HL-60/S4 treated with retinoic acid at 250 ng/mL for 4 days and 3 days (cell line): ENCODE measurements around the gene BBX.

ENCODE experiments used
- in situ Hi-C: fragments of 300-500 bp; cut with MboI; formaldehyde crosslinking; loops from 2 replicates; pipeline ENCODE4 v1.7.0; 2022; ENCODE audit warnings: low sequenced_read_pairs

The BBX gene

DNA sequence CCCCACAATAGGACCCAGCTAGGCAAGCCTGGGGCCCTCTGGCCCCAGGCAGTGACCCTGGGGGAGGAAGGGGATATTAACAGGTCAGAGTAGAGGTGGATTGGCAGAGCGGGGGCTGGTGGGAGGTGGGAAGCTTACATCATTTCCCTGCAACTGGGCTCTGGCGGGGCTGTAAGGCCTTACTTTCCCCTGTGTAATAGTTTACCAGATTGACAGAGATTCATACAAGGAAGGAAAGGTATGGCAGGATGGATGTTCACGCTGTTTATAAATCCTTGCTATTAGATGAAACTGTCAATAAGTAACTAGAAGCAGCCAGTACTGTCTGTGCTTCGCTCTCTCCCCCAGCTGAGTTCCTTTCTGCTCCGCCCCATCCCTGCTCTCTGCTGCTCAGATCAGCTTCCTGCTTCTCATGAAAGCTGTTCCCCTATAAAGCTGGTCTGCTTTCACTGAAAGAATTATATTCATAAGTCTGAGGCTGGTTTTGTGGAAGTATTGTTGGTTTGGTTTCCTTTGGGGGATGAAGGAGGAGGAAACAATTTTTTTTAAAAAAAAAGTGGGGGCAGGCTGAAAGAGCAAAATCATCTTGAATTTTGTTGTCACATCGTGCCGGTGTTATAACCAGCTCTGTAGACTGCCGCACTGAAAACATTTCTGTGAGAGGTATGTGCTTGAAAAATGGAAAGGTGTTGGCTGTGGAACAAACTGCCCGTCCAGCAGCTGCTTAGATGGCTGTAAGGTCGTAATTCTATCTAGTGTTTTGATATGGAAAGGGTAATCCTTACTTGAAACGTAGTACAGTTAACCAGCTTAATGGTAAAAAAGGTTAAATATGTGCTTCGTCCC, 76.4 kb downstream of the BBX start:
- in situ Hi-C loops, result no loop called here

DNA sequence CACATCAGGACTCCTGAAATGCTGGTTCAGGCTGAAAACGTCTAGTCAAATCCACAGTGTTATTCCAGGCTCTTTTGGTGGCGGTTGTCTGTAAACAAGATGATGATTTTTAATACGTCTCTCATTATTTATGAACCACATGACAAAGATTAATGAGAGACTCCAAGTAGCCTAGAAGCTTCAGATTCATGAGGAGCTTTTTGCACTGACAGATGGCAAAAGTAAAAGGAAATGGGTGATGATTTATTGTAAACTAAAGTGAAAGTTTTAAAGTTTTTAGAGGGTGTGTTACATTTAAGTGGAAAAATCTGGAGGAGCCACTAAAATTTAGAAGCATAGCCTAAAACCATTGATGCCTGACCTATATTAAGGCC, 77.0 kb downstream of the BBX start:
- in situ Hi-C loops, result no loop called here

DNA sequence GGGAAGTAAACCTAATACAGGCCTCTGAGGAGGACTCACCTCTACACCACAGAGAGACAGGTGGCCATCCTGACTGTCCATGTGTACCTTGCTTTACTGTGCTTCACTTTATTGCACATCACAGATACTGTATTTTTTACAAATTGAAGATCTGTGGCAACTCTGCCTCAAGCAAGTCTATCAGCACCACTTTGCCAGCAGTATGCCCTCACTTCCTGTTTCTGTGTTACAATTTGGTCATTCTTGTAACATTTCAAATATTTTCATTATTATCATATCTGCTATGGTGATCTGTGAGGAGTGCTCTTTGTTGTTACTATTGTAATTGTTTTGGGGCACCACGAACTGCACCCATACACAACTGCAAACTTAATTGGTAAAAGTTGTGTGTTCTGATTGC, 78.0 kb downstream of the BBX start:
- in situ Hi-C loops, result no loop called here

DNA sequence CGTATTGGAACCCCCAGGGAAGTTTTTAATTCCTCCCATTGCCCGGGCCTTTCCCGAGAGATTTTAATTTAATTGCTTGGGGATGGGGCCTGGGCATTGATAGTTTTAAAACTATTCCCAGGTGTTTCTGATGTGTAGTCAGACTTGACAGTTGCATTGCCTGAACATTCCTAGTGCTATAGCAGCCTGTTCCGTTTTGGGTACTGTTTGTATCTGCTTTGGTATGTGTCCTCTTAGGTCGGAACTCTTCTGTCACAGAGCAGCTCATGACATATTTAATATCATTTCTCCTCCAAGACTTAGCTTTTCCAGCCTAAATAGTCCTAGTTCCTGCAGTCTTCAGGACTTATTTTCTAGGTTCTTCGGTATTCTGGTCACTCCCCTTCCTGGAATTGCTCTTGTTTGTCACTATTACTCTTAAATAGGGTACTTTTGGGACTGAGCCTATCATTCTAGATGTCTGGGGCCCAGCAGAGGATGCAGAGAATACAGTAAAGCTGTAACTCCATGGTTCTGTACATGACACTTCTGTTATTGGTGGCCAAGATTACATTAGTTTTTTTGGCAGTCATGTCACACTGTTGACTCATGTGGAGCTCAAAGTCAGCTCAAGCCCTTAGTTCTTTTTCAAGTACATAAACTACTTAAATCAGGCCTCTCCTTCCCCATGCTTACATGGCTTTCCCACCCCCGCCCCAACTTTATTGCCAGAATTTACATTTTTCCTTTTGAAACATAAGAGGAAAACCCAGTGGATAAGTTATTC, 81.5 kb downstream of the BBX start:
- in situ Hi-C loops, result no loop called here

DNA sequence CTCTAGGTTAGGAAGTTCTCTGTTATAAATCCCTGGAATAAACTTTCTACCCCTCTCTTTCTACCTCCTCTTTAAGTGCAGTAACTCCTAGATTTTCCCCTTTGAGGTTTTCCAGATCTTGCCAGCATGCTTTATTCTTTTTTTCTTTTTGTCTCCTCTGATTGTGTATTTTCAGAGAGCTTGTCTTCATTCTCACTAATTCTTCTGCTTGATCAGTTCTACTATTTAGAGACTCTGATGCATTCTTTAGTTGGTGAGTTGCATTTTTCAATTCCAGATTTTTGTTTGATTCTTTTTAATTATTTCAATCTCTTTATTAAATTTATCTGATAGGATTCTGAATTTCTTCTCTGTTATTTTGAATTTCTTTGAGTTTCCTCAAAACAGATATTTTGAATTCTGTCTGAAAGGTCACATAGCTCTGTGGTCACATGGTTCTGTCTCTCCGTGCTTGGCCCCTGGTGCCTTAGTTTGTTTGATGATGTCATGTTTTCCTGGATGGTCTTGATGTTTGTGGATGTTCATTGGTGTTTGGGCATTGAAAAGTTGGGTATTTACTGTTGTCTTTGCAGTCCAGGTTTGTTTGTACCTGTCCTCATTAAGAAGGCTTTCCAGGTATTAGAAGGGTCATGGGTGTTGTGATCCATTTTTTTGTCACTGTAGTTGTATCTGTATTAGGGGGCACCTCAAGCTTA, 89.2 kb downstream of the BBX start:
- in situ Hi-C loops, result no loop called here

DNA sequence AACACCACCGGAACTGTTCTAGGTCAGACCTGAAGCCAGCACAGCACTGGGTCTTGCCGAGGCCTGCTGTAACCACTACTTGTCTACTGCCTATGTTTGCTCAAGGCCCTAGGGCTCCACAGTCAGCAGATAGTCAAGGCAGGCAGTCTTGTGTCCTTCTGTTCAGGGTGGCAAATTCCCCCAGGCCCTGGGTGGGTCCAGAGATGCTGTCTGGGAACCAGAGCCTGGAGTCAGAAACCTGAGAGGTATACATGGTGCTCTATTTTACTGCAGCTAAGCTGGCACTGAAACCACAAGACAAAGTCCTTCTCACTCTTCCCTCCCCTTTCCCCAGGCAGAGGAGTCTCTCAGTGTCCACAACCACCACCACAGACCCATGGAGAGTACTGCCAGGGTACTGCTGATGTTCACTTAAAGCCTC, 89.9 kb downstream of the BBX start:
- in situ Hi-C loops, result no loop called here

DNA sequence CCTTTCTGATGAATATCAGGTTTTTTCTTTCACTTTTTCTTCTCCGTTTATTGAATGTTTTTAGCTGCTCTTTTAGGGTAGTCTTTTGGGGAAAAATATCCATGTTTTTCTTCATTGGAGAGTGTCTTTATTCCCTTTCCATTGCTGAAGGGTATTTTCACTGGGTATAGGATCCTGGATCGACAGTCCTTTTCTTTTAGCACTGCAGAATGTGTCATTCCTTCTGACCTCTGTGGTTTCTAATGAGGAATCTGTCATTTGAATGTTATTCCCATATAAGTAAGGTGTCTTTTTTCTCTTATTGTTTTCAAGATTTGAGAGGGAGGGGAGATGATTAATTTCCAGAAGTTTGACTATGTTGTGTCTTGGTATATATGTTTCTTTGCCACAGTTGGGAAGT, 96.8 kb downstream of the BBX start:
- in situ Hi-C loops, result no loop called here

DNA sequence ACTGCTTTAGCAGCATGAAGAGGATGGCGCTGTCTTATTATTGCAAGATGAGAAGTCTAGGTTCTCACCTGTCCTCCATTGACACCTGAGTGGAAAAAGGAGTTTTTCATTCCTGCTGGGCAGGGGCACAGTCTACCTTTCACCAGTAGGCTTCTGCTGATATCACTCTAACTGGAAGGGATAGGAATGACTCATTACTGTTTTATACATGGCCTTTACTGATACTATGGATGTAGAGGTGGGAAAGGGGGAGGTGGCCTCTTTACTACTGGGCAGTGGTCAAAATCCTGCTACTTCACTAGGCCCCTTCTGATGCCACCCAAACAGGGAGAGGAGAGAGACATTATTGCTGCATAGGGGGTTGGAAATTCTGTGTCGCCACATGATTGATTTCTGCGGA, 97.8 kb downstream of the BBX start:
- in situ Hi-C loops, result no loop called here

DNA sequence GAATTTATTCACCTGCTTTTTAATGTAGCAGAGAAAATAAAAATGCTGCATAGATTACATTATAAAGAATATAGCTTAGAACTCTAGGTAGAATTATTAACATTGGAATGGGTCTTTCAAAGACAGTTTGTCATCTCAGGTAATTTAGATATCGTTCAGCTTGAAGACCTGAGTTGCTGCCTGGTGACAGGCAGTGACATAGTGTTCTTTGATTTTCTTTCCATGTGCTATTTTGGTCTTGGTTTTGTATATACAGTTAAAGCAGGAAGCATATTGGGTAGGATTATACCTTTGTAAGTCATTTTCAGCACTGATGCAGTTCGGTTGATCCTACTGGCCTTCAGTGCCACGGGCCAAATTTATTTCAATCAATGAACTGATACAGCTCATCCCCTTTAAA, 98.7 kb downstream of the BBX start:
- in situ Hi-C loops, result no loop called here

DNA sequence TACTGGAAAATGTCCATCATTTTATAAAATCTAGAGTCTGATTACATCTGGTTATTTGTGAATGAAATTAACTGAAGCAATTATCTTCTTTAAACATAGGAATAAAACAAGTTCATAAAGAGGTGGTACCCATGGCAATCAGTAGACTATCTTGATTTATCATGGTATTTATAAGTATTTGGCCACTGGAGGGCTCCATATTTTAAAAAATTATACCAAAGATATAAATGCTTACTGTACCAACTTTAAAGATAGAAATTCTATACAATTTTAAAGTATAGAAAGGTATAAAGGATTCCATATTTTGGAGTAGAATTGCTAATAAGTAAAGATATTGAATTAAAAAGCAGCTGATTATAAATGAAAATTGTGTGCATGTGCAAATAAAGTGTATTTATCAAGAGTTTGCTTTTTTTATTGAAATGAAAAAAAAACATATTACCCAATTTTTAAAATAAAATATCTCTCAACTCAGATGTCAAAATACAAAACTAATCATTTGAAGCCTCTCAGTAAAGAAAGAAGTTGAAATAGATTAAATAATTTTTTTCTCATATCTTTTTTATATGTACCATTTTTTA, 105.3 kb downstream of the BBX start:
- in situ Hi-C loops, result no loop called here

DNA sequence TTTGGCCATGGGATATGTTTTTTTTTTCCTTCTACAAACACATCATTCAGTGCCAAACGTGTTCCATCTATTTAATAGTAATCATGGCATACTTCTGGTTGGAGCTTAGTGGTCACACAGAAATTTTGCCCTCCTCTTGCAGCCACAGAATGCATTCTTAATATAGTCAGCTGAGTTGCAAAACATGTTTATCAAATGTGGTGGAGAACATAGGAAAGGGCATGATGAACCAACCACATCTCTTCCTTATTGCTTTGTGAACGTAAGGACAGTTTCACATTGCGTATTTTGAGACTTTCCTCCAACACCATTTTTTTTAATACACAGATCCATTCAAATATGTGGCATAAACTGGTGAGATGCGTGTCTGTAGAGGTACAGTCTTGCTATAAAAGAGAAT, 106.8 kb downstream of the BBX start:
- in situ Hi-C loops, result no loop called here

DNA sequence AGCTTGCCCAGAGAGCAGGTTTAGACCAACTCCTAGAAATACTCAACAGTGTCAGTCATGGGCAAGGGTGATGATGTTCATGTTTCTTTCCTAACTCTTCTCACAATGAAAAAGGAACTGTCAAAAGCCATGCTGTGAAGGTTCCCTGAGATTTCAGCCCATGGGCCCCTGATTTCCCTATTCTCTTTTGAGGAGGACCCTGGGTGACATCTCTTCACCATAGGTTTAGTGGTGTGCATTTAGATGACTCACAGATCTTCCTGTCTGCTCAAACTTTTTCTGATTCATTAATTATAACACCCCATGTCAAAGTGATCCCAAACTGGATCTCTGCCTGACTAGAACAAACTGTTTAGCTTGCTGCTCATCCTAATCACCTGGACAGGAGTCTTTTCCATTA, 108.0 kb downstream of the BBX start:
- in situ Hi-C loops, result no loop called here

DNA sequence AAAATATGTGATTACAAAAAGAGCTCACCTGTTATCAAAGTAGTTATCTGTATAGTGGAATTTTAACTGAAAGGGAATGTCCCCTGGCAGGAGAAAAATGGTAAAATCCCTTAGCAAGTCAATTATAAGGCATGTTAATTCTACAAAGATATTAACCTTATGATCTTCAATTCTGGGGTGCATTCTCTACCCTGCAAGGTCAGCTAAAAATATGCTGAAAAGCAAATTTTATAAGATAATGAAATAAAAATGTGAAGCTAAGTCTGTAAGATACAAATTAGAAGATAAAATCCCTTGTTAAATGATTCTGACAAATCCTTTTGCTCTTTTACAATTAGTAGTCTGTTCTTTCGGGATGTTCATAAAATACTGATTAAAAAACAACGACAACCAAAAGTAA, 109.8 kb downstream of the BBX start:
- in situ Hi-C loops, result no loop called here

DNA sequence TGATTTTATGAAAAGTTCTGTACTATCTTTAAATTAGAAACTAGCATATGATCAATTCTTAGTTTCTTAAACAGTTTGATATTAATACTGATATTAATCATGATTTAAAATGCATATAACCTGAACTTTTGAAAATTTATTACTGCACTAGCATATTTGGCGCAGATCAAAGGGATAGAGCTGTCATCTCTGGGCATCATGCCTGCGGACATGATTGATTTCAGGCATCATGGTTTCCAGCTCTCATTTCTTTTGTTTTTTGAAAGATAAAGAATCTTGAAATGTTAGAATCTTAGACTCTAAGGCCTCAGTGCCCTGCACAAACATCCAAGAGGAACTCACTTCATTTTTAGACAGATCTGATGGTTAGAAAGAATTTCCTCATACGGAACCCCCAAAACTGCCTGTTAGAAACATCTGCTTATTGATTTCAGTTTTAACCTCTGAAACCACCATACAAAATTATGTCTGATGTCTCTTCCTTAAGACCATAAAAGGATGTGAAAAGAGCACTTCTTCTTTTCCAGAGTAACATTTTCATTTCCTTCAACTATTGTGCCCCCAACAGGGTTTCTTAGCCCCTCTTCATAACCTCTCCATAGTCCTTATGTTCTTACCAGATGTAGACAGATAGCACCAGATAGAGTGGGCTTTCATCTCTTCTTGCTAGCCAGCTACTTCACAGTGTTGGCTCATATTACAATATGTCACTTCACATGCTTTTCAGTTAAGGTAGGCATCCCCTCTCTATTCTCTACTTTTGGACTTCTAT, 110.8 kb downstream of the BBX start:
- in situ Hi-C loops, result no loop called here

DNA sequence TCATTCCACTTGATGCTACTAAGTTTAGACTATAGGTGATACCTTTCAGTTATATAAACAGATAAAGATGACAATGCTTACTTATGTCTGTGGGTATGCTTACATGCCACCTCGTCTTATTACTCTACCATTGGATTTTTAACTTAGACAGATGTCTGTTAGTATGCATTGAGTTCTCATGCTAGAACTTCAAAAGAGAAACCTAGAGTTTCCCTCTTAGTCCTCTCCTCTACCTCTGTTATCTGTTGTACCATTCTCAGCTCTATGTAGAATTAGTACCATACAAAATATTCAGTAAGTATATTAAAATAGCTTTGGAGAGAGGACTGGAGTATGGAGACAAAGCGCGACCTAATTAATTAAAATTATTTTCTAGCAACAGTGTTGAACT, 111.3 kb downstream of the BBX start:
- in situ Hi-C loops, result no loop called here

DNA sequence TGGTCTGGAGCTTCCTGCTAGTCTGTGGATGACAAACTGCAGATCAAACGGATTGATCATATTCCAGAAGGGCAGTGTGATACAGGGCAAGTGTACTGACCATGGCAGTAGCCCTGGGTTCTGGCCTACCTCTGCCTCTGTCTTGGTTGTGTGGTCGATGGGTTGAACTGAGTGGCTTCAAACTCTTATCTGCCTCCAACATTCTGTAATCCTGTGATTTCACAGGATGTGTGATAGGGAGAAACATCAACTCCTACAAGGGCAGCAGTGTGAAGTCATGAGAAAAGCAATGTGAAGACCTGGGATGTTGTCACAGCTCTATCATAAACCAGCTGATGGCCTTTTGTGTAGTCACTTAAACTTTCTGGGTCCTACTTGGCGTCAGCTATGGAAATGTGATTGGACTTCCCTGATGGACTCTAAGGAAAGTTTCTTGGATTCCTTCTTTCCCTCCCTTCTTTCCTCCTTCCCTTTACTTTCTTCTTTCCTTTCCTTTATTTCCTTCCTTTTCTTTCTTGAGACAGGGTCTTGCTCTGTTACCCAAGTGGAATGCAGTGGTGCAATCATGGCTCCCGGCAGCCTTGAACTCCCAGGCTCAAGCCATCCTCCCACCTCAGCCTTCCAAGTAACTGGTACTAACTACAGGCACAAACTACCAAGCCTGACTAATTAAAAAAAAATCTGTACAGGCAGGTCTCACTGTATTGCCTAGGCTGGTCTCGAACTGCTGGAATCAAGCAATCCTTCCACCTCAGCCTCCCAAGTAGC, 114.8 kb downstream of the BBX start:
- in situ Hi-C loops, result no loop called here

DNA sequence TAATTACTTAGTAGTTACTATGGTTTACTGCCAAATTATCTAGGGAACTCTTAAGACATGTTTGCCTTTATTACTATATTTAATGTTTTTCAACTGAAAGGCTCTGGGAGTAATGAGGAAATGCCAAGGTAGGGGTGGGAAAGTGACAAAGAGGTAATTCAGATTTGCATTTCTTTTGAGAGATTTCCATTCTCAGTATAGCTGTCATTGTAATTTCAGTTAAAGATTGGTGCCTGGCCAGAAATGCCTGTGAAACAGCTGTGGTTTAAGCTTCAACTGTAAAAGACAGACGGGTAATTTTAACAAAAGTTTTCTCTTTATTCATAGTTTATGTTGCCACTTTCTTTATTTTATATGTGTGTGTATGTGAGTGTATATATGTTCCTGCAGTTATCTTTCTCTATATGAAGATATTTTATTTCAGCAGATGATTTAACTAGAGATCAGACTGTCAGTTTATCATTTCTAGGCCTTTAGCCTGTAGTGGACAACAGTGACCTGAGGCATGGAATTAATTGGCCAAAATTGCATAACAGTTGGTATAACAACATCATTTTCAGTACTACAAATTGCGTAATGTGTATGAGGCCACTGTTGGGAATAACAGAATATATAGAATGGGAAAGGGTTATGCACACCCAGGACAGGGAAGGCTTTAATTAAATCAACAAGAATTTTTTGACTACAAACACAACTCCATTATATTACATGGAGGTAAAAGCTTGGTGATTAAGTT, 119.0 kb downstream of the BBX start:
- in situ Hi-C loops, result no loop called here

DNA sequence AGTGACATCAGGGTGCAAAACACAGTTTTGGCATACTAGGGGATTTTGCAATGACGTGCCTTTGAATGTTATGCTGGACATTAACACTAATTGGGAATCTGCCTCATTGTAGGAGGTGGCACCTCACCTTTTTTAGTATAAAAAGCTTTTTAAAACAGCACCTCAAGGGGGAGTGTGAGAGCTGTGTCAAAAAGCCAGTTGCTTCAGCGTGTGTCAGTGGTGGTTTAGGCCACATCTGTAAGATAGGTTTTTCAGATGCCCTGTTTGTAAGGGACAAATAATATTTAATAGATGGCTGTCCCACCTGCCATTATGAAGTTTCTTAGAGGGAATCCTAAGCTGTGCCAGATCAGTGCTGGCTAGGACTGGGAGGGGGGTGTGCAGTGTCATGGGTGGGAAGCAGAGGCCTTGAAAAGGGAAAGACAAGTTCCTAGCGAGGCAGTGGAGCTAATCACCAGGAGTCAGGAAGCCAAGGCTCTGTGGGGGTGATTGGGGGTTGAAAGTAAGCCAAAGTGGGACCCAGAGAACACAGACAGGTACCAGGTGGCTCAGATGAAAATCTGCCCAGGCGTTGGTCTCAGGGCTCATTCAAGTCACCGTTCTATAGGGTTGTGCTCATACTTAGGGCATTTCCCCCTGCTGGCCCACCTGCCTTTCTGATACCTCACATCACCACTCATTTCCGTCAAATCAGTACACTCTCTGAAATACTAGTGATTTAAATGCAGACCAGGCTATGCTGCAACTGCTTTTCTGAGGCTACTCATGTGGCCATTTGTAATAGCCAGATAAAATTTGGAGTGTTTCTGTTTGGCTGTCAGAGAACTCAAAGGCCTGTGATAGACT, 120.5 kb downstream of the BBX start:
- in situ Hi-C loops, result no loop called here
